Astrocyte (in vitro differentiated cells and primary cell): ENCODE results near the gene MAP3K14.

Experiments used
- EZH2 ChIP-seq: IDR thresholded peaks from 2 replicates; pipeline ENCODE4 v1.6.1; 2012; ENCODE audit warnings: mild to moderate bottlenecking, low read length, inconsistent platforms; ENCODE audit not compliant: insufficient read depth
- TF ChIP-seq, protein P1 (sequence below): IDR thresholded peaks from 2 replicates; pipeline ENCODE4 v1.5.1; 2011; ENCODE audit warnings: low read depth, mild to moderate bottlenecking, inconsistent platforms, low read length, moderate library complexity; ENCODE audit not compliant: insufficient read depth

DNA sequence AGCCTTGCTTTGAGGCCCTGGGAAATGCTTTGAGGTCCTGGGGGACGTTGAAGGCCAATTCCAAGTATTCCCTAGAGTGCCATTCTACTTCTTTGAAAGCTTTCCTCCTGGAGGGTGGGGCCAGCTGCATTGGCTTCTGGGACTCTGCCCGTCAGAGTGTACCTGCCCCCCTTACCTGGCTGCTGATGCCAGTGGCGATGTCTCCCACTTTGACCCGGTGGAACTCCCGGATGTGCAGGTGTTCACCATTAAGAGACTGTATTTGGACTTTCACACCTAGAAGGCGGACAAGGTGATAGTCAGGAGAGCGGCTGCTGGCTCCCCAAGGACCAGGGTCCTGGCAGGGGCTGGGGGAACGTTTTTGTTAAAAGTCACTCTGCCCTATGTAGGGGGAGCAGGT, 51.8 kb downstream of the MAP3K14 start:
- TF ChIP-seq, protein P1, sequence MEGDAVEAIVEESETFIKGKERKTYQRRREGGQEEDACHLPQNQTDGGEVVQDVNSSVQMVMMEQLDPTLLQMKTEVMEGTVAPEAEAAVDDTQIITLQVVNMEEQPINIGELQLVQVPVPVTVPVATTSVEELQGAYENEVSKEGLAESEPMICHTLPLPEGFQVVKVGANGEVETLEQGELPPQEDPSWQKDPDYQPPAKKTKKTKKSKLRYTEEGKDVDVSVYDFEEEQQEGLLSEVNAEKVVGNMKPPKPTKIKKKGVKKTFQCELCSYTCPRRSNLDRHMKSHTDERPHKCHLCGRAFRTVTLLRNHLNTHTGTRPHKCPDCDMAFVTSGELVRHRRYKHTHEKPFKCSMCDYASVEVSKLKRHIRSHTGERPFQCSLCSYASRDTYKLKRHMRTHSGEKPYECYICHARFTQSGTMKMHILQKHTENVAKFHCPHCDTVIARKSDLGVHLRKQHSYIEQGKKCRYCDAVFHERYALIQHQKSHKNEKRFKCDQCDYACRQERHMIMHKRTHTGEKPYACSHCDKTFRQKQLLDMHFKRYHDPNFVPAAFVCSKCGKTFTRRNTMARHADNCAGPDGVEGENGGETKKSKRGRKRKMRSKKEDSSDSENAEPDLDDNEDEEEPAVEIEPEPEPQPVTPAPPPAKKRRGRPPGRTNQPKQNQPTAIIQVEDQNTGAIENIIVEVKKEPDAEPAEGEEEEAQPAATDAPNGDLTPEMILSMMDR, result no peak
- TF ChIP-seq EZH2, result no peak
